HUES48 (cell line): ENCODE measurements around the gene DMBX1.

ENCODE experiments used
- H3K27ac ChIP-seq: one replicate; pipeline ENCODE4 v1.7.0; 2013; ENCODE audit warnings: low read depth, low read length, inconsistent platforms
- H3K27me3 ChIP-seq: 2 replicates; pipeline ENCODE4 v1.6.1; 2013; ENCODE audit warnings: mild to moderate bottlenecking, low read length; ENCODE audit not compliant: control insufficient read depth, insufficient read depth
- H3K36me3 ChIP-seq: 2 replicates; pipeline ENCODE4 v1.6.1; 2013; ENCODE audit warnings: low read length; ENCODE audit not compliant: control insufficient read depth, insufficient read depth
- H3K4me1 ChIP-seq: 2 replicates; pipeline ENCODE4 v1.6.1; 2013; ENCODE audit warnings: mild to moderate bottlenecking, low read length; ENCODE audit not compliant: control insufficient read depth, insufficient read depth
- H3K4me3 ChIP-seq: 2 replicates; pipeline ENCODE4 v1.5.1; 2013; ENCODE audit warnings: mild to moderate bottlenecking, low read depth, low read length
- H3K9ac ChIP-seq: 2 replicates; pipeline ENCODE4 v1.6.1; 2013; ENCODE audit warnings: mild to moderate bottlenecking, low read depth, low read length, moderate library complexity
- H3K9me3 ChIP-seq: 2 replicates; pipeline ENCODE4 v1.6.1; 2013; ENCODE audit warnings: low read length; ENCODE audit not compliant: control insufficient read depth, insufficient read depth

The DMBX1 gene

DNA sequence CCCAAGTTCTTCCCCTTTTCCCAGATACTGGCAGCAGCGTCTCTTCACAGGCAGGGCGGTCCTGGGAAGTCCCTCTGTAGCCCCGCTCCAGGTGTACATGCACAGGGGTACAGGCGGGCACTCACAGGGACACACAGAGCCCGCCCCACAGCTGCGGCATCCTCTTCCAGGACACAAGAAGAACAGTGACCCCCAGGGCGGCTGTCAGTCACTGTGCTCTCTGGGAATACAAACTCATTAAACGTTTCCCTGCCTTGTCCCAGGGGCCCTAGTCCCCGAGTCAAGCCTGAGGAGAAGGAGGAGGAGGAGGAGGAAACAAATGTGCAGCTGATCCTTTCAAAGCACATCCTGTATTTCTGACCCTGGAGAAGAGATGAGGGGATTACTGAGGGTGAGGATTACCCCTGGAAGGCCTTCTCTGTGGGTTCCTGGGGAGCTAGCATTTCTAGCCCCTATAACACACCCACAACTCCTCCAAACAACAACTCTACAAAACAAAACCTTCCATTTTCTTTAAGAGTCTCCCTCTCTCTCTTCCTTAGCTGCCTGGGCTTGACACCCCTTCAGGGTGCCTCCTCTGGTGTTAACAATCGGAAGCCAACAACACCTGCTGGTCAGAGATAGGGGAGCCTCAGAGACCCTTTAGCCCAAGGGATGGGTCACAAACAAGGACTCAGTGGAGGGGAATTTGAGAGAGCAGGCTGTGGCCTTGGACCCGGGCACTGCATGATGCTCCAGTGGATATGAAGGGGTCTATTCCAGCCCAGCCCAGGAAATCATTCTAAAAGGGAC lies 28.4 kb upstream of the DMBX1 start:
- Histone ChIP-seq H3K27me3 (peaks cover 86% of the 10 kb centered on the region), H3K27ac (no peak overlapping the region), H3K4me3 (no peak overlapping the region), H3K9me3 (no peaks in the 10 kb centered on the region), H3K9ac (no peak overlapping the region), H3K36me3 (no peaks in the 10 kb centered on the region), H3K4me1 (peaks cover 37% of the 10 kb centered on the region)

DNA sequence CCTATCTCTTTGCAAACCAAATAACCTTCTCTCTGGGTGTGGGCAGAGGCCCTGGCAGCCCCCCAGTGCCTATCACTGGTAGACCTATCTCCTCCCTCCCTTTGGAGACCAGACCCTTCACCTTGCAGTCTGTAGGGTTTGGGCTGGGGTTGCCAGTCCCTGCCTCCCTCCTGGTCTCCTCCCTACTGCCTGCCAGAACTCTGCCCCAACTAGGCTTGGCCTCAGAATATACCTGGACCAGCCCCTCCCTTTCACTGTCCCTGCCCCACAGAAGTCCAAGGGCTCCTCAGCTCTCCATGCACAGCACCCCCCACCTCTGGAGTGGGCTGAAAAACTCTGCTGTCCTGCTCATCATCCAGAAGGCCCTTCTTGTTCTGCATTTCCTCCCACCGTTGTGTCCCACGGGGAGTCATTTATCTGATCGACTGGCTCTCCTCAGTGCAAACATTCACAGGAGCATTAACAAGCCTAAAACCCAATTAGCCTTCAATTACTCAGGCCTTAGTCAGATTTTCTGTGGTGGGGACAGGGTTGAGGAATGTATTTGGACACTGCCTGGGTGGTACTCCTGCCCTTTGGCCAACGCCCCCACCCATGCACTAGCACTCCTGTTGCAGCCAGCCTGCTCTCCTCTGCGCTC lies 27.7 kb upstream of the DMBX1 start:
- no peaks in the 10 kb centered on the region for H3K36me3 ChIP-seq
- no peak overlapping the region for H3K27ac ChIP-seq
- H3K9me3 ChIP-seq = no peaks in the 10 kb centered on the region
- no peak overlapping the region for H3K4me3 ChIP-seq
- H3K4me1 ChIP-seq = peaks cover 39% of the 10 kb centered on the region
- H3K27me3 ChIP-seq = peaks cover 90% of the 10 kb centered on the region
- H3K9ac ChIP-seq = no peak overlapping the region

DNA sequence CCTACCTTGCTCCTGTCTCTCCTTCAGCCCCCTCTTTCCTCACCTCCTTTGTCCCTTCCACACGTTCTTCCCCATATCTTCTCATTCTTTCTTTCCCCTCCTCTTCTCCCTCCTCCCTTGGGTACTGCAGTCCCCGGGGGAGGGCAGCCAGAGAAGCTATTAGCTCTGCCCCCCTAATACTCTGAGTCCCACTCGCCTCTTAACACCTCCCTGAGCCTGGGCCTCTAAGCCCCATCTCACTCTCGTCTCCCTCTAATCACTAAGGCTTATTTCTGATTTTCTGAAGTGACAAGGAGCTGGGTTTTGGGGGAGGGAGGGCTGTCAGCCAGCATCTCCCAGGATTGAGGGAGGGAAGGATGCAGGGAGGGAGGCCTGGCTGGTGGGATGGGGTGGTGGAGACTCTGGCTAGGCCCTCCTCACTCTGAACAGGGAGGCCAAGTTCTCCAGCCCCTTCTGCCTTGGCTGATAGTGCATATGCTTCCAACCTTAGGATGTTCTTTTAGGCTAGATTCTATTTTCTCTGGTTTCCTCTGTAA lies 25.6 kb upstream of the DMBX1 start:
- Histone ChIP-seq H3K9ac (no peak overlapping the region), H3K4me1 (peaks cover 50% of the 10 kb centered on the region), H3K36me3 (no peaks in the 10 kb centered on the region), H3K4me3 (no peak overlapping the region), H3K27me3 (peaks cover 95% of the 10 kb centered on the region), H3K9me3 (no peaks in the 10 kb centered on the region), H3K27ac (no peak overlapping the region)

DNA sequence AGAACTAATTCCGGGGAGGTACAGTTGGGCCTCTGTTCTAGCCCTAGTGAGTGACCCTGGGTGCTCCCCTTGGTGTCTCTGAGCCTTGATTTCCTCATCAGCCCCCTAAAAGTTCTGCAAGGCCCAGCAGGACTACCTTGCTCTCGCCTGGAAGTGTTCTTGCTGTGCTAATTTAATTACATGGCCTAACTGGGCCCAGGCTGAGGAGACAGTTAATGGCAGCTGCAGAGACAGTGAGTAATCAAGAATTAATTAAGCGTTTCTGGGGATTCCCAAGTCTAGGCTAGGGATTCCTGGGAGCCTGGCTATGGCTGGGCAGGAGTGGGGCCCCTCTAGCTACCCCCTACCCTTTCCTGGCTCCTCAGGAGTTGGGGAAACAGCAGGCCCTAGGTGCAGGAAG lies 24.7 kb upstream of the DMBX1 start:
- Histone ChIP-seq H3K9ac (no peak overlapping the region), H3K9me3 (no peaks in the 10 kb centered on the region), H3K4me1 (peaks cover 55% of the 10 kb centered on the region), H3K27ac (no peak overlapping the region), H3K36me3 (no peaks in the 10 kb centered on the region), H3K27me3 (peaks cover 95% of the 10 kb centered on the region), H3K4me3 (no peak overlapping the region)

DNA sequence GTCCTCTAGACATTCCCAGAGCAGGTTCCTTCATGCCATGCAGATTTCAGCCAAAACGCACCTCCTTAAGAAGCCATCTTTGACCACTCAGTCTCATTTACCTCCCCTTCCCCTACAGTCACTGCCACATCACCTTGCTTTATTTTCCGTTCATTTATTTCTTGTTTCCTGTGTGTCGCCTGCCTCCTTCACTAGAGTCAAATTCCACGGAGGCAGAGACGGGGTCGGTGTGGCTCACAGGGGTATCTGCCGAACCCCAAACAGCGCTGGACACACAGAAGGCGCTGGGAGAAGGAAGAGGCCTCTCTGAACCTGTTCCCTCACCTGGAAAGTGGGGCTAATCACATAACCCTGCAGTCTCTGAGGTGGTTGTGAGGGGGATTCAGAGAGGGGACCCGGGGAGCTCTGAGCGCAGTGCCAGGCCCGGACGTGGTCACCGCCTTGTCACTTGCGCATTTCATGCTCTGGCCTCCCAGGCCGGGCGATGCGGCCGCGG lies 23.6 kb upstream of the DMBX1 start:
- no peaks in the 10 kb centered on the region for H3K9me3 ChIP-seq
- no peak overlapping the region for H3K27ac ChIP-seq
- no peaks in the 10 kb centered on the region for H3K36me3 ChIP-seq
- H3K4me1 ChIP-seq = peaks cover 58% of the 10 kb centered on the region
- H3K9ac ChIP-seq = no peak overlapping the region
- peak overlapping the region; percentile 69 for H3K4me3 ChIP-seq
- peaks cover 95% of the 10 kb centered on the region for H3K27me3 ChIP-seq

DNA sequence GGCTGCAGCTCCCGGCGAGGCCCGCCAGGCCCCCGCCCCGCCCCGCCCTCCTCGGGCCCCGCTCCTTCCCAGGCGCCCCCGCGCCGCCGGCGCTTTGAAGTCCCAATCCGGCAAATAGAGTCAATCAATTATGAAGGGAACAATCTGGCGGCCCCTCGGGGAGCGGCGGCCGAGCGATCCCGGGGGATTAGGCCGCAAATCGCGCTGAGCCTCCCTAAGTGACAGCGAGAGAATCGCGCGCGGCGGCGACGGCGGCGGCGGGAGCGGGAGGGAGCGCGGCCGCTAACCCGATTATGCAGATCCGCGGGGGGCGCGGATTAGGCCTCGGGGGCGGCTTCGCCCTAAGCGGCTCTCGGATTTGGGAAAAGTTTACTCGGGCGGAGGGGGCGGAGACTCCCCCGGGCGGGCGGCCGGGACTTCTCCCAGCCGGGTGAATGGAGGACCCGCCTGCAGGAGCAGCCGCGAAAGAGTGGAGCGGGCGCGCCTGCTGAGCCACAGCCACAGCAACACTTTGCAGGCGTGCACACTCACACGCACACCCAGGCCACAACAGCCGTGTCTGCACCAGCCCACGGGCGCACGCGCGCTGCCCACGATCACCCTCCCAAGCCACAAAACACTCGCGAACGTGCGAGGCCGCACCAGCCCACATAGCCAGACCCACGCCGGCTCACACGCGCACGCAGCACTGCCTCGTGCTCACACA lies 23.0 kb upstream of the DMBX1 start:
- no peak overlapping the region for H3K27ac ChIP-seq
- H3K4me3 ChIP-seq = peak overlapping the region; percentile 69
- H3K36me3 ChIP-seq = no peaks in the 10 kb centered on the region
- peaks cover 95% of the 10 kb centered on the region for H3K27me3 ChIP-seq
- H3K4me1 ChIP-seq = peaks cover 52% of the 10 kb centered on the region
- H3K9me3 ChIP-seq = no peaks in the 10 kb centered on the region
- H3K9ac ChIP-seq = no peak overlapping the region

DNA sequence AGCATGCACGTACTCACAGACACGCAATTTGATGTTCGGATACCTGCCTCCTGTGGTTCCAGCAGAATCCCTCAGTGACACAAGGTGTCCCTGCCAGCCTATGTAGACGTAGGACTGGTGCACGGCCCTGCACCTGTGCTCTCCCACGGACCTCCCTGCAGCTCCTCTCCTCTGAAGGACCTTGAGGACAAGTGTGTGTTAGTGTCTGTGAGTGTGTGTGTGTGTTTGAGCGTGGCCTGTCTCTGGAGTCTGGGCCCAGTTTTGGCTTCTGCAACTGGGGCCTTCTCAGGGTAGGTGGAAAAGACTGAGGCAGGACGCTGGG lies 22.5 kb upstream of the DMBX1 start:
- Histone ChIP-seq H3K4me1 (peaks cover 47% of the 10 kb centered on the region), H3K4me3 (peak overlapping the region; percentile 69), H3K9me3 (no peaks in the 10 kb centered on the region), H3K27me3 (peaks cover 94% of the 10 kb centered on the region), H3K9ac (no peak overlapping the region), H3K27ac (no peak overlapping the region), H3K36me3 (no peaks in the 10 kb centered on the region)

DNA sequence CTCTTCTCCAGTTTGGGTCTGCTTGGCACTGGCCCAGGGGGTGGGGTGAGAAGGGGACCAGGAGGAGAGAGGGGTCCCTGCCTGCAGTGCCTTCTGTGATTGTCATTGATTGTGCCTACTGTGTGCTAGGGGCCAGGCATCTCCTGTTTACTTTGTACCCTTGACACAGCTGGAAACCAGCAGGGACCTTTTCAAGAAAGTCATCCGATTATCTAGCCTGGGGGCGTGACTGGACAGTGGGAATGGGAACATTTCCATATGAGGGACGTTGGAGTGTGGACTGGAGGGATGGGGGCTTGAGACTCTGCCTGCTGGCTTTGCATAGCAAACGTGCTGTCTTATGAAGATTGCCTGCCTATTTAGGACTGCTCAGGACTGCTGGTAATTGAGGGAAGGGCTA lies 19.8 kb upstream of the DMBX1 start:
- Histone ChIP-seq H3K4me3 (no peak overlapping the region), H3K27ac (no peak overlapping the region), H3K36me3 (no peaks in the 10 kb centered on the region), H3K9me3 (no peaks in the 10 kb centered on the region), H3K27me3 (peaks cover 93% of the 10 kb centered on the region), H3K9ac (no peak overlapping the region), H3K4me1 (peaks cover 37% of the 10 kb centered on the region)

DNA sequence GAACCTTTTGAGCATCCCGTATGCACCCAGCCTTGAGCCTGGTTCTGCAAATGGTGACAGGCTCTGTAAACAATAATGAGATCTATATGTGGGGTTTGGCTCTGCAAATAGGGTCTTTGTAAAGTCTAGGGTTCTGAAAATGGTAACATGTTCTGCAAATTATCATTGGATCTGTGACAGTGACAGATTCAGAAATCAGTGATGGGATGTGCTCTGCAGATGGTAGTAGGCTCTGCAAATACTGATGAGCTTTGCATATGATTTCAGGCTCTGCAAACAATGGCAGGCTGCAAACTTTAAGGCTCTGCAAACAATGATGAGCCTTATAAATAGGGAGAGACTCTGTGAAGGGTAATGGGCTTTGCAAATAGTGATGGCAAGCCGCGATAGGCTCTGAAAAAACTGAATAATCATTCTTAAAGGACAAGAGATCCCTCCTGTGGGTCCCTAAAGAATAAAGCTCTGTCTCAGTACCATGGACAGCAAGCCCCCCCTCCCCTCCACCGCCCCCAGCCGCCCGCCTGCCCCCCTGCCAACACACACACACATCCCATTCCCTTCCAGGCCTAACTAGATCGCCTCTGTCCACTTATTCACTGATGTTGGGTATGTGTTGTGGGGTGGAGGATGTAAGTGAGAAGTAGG lies 17.7 kb upstream of the DMBX1 start:
- H3K9ac ChIP-seq = no peak overlapping the region
- peaks cover 23% of the 10 kb centered on the region for H3K4me1 ChIP-seq
- no peak overlapping the region for H3K4me3 ChIP-seq
- H3K36me3 ChIP-seq = no peaks in the 10 kb centered on the region
- H3K27me3 ChIP-seq = peaks cover 95% of the 10 kb centered on the region
- no peak overlapping the region for H3K27ac ChIP-seq
- no peaks in the 10 kb centered on the region for H3K9me3 ChIP-seq

DNA sequence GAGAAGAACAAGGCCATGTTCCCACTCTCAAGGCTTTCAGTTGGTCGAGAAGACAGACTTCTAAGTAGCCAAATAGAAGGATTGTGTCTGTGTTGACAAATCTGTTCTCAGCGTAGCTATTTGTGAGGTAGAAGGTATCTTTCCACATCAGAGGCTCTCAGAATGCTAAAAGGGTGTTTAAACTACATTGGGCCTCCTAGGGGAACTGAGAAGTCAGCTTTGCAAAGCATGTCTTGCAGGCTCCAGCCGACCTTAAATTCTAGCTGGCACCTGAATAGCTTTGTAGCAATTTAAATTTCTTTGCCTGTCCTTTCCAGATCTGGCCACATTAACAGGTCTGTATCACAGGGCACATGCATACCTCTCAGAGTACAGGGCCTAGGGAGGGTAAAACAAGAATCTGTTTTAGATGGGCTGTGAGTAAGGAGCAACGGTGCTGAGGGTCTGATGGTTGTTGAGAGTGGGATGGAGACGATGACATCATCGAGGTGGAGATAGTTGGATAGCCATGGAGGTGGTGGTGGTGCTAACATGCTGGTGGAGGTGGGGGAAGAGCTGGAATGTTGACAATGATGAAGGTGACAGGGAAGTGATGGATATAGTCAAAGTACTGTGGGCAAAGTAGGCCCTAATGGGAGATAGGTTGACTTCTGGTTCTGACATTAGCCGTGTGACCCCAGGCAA lies 17.0 kb upstream of the DMBX1 start:
- Histone ChIP-seq H3K4me1 (peaks cover 20% of the 10 kb centered on the region), H3K27ac (no peak overlapping the region), H3K9me3 (no peaks in the 10 kb centered on the region), H3K4me3 (no peak overlapping the region), H3K9ac (no peak overlapping the region), H3K27me3 (peaks cover 95% of the 10 kb centered on the region), H3K36me3 (no peaks in the 10 kb centered on the region)
